GM12891 (cell line): Measurements from ENCODE around the gene TMEM266.

ENCODE experiments used
- DNase-seq: peaks from one replicate; pipeline ENCODE4 v3.0.0; 2011; ENCODE audit warnings: low spot score; ENCODE audit not compliant: insufficient read length
- FAIRE-seq: peaks from 2 replicates; lab custom pipeline; 2011; peaks lifted over from hg19 to GRCh38; lab: Jason Lieb, UNC
- PAX5 ChIP-seq: IDR thresholded peaks from 2 replicates; pipeline ENCODE4 v1.6.1; 2011; ENCODE audit warnings: low read length, moderate library complexity, mild to moderate bottlenecking; ENCODE audit not compliant: insufficient read depth, severe bottlenecking
- POLR2A ChIP-seq: IDR thresholded peaks from 2 replicates; pipeline ENCODE4 v1.6.1; 2011; ENCODE audit warnings: low read depth, low read length, control low read depth
- POLR2AphosphoS5 ChIP-seq: IDR thresholded peaks from 2 replicates; pipeline ENCODE4 v1.6.1; 2011; ENCODE audit warnings: low read depth, low read length, control low read depth
- POU2F2 ChIP-seq: IDR thresholded peaks from 2 replicates; pipeline ENCODE4 v1.6.1; 2011; ENCODE audit warnings: low read depth, mild to moderate bottlenecking, control low read depth, low read length, moderate library complexity
- SPI1 ChIP-seq: IDR thresholded peaks from 2 replicates; pipeline ENCODE4 v1.6.1; 2011; ENCODE audit warnings: low read depth, low read length, control low read depth
- TAF1 ChIP-seq: IDR thresholded peaks from 2 replicates; pipeline ENCODE4 v1.6.1; 2011; ENCODE audit warnings: low read depth, low read length, control low read depth

The TMEM266 gene

DNA sequence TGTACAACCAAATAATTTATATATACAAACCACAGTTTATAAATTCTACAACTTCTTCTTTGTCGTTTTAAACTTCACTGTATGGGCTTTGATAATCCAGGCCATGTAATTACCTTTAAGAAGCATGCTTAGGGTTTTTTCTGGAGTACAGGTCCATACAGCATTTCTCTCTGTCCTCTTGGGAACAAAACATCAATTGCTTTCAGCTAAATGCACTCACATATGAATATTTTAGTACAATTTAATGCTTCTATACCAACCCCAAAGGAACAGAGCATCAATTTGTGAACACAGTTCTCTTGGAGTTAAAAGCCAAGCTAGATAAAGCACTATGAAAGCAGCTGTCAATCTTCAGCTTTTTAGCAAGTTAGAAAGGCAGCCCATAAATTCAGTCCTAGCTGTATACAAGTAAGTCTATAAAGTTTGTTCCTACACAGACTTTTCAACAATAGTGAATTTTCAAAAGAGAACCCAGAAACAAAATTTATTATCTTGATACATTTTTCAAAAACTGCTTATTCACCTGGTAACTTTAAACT lies 185.4 kb downstream of the TMEM266 start:
- TF ChIP-seq POLR2A, result no peak
- TF ChIP-seq POU2F2, result no peak
- TF ChIP-seq SPI1, result no peak
- no peak for TF ChIP-seq PAX5
- TF ChIP-seq TAF1, result no peak
- no peak for TF ChIP-seq POLR2AphosphoS5
- DNase-seq, result no peak
- FAIRE-seq, result no peak

DNA sequence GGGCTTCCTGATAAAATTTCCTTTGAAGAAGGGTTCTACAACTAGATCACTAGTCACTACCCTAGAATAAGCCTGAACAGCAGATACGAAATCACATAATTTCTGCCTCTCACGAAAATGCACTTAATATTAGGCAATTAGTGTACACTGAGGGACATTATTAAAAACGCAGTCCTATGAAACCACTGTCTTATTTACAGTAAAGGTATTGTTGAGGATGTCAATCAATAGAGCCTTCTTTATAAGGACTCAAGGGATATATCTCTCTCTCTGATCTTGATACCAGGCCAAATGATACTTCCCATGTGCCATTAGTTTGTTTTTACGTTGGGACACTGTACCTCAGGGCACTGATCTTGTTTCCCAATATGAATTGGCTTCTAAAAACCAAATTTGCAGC lies 191.9 kb downstream of the TMEM266 start:
- FAIRE-seq, result no peak
- TF ChIP-seq PAX5, result no peak
- TF ChIP-seq POLR2AphosphoS5, result no peak
- no peak for TF ChIP-seq SPI1
- no peak for TF ChIP-seq TAF1
- no peak for TF ChIP-seq POU2F2
- TF ChIP-seq POLR2A, result no peak
- no peak for DNase-seq

DNA sequence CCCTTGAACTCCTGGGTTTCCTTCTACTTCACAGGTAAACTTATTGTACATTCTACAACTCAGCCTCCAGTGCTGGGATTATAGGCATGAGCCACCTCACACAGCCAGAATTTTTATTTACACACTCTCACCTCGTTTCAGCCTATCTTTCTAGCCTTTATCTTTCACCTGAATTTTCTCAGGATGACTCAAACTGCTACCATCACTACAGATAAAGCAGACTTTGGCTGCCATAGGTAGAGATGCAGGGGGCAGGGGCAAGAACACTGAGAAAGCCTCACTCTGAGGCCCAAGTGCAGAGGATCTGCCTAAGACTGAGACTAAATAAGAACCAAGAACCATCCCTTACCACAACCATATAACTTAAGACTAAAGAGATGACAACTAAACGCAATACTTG lies 192.5 kb downstream of the TMEM266 start:
- no peak for FAIRE-seq
- DNase-seq, result no peak
- TF ChIP-seq POLR2A, result no peak
- no peak for TF ChIP-seq SPI1
- TF ChIP-seq POLR2AphosphoS5, result no peak
- TF ChIP-seq TAF1, result no peak

DNA sequence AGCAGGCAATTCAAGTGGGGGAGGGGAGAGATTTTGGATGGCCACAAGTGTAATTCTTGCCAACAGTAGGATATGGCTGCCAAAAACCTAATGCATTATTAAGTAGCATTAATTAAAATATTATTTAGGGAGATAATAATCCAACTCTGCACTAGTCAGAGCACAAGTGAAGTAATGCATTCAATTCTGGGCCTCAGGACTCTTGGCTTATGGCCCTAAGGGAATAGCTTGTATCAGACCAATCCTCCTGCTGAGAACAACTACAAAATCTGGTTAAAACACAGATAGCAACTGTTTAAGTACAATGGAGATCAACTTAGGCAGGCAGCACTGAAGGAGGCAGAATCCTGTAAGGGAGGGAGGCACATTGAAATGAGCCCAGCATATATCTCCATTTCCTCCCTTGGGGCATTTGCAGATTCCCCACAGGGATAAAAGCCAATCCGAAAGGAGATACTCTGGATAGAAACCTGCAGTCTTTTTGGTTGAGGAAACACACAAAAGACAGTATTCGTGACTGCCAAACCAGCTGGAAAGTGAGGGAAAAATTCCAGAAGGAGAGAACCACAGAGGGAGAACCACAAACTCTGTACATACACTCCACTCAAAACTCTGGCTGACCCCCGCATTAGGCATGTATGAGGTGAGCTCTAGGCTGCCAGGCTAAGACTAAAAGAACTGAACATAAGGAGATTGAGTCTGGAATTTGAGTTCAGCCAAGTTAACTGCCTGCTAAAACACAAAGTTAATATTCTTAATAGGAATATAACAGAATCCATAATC lies 194.1 kb downstream of the TMEM266 start:
- FAIRE-seq, result no peak
- DNase-seq, result no peak

More for the DNA sequence above, 194.1 kb downstream of the TMEM266 start:
- no peak for TF ChIP-seq POLR2AphosphoS5
